ENCODE data around the gene SPRR5. TPM values are rescaled to one million over a fixed set of nuclear protein-coding genes. Genes with fewer than 3 reads are reported as not detected.
A peak's percentile ranks its signal among the peaks of the same experiment; 100 is the strongest.

SPRR5 gene
- total RNA-seq, 1 experiment from 2014 or later, result not detected

DNA sequence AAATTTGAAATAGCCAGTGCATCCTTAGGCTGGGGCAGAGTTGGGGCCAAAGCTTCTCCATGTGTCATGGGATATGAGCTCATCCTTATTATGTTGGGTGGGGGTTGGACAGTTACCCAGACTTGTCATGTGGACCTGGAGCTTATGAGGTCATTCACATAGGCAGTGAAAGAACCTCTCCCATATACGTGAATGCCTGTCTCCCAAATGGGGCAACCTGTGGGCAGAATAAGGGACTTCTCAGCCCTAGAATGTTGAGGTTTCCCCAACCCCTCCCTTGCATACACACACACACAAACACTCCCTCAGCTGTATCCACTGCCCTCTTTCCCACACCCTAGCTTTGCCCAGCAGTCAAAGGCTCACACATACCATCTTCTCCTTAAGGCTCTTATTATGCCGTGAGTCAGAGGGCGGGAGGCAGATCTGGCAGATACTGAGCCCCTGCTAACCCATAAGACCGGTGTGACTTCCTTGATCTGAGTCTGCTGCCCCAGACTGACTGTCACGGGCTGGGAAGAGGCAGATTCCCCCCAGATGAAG, 40.9 kb upstream of the SPRR5 start:
- DNase-seq (ENCODE audit: low spot score), result no peak
- ChIA-PET POLR2A (ENCODE audit: low non-redundant PET) (no interaction called here), CTCF (no interaction called here)
- H3K36me3 ChIP-seq (ENCODE audit: insufficient read depth, low read length, poor library complexity, severe bottlenecking), result no peaks in the 10 kb centered on the region
- H3K27ac ChIP-seq (ENCODE audit: low read depth, low read length, poor library complexity, severe bottlenecking), result no peak overlapping the region
- no peaks in the 10 kb centered on the region for H3K9me3 ChIP-seq (ENCODE audit: low read depth, low read length, poor library complexity, severe bottlenecking)
- H3K27me3 ChIP-seq (replicated peaks; ENCODE audit: insufficient read depth, low read depth, low read length, poor library complexity), result peaks cover 39% of the 10 kb centered on the region
- intact Hi-C loops (cut with micrococcal nuclease; ENCODE audit: unreplicated experiment), result no loop called here
- TF ChIP-seq, protein P1, sequence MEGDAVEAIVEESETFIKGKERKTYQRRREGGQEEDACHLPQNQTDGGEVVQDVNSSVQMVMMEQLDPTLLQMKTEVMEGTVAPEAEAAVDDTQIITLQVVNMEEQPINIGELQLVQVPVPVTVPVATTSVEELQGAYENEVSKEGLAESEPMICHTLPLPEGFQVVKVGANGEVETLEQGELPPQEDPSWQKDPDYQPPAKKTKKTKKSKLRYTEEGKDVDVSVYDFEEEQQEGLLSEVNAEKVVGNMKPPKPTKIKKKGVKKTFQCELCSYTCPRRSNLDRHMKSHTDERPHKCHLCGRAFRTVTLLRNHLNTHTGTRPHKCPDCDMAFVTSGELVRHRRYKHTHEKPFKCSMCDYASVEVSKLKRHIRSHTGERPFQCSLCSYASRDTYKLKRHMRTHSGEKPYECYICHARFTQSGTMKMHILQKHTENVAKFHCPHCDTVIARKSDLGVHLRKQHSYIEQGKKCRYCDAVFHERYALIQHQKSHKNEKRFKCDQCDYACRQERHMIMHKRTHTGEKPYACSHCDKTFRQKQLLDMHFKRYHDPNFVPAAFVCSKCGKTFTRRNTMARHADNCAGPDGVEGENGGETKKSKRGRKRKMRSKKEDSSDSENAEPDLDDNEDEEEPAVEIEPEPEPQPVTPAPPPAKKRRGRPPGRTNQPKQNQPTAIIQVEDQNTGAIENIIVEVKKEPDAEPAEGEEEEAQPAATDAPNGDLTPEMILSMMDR (conservative IDR thresholded peaks at IDR 0.05; ENCODE audit: low read depth, low read length), result no peak
- no peak for TF ChIP-seq EZH2 (IDR thresholded peaks at IDR 0.05; ENCODE audit: borderline replicate concordance, low read depth, low read length, poor library complexity, severe bottlenecking)
- no peak overlapping the region for H3K4me3 ChIP-seq (ENCODE audit: low read depth, low read length, poor library complexity, severe bottlenecking)
- no peaks in the 10 kb centered on the region for H3K4me1 ChIP-seq (ENCODE audit: insufficient read depth, low read length, poor library complexity, severe bottlenecking)
- no TSS peak for BruUV-seq (replicated peaks)

DNA sequence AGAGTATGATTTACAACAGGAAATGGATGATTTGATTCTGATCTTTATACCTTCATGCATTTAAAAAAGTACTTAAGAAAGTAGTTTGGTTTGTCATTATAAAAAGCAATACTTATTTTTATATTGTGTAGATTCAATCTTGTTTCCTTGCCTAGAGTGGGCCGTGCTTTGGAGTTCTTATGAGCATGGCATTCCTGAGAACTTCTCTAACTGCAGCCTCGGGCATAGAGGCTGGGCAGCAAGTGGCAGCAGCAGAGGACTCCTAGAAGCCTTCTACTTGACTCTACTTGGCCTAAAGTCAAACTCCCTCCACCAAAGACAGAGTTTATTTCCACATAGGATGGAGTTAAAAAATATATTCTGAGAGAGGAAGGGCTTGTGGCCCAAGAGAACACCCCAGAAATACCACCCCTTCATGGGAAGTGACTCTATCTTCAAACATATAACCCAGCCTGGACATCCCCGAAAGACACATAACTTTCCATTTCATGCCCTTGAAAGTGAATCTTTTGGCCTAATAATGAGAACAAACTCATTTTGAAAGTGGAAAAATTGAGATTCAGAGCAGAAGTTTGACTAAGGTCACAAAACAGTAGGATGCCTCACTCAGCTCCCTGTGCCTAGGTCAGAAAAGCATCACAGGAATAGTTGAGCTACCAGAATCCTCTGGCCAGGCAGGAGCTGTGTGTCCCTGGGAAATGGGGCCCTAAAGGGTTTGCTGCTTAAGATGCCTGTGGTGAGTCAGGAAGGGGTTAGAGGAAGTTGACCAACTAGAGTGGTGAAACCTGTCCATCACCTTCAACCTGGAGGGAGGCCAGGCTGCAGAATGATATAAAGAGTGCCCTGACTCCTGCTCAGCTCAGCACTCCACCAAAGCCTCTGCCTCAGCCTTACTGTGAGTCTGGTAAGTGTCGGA, 39.1 kb upstream of the SPRR5 start, which contains the start of gene IVL:
IVL (plus strand) TSS at position 861 of the 916 bp plus-strand sequence. CDS start 1,252 bp downstream, outside the sequence.
- peaks cover 44% of the 10 kb centered on the region for H3K27me3 ChIP-seq (replicated peaks; ENCODE audit: insufficient read depth, low read depth, low read length, poor library complexity)
- BruUV-seq (replicated peaks), result no TSS peak
- POLR2A ChIA-PET (ENCODE audit: low non-redundant PET), result no interaction called here
- H3K9me3 ChIP-seq (ENCODE audit: low read depth, low read length, poor library complexity, severe bottlenecking), result no peaks in the 10 kb centered on the region
- intact Hi-C loops (cut with micrococcal nuclease; ENCODE audit: unreplicated experiment), result no loop called here
- H3K4me1 ChIP-seq (ENCODE audit: insufficient read depth, low read length, poor library complexity, severe bottlenecking), result no peaks in the 10 kb centered on the region
- H3K4me3 ChIP-seq (ENCODE audit: low read depth, low read length, poor library complexity, severe bottlenecking), result no peak within 1 kb of the TSS
- H3K27ac ChIP-seq (ENCODE audit: low read depth, low read length, poor library complexity, severe bottlenecking), result no peak within 1 kb of the TSS
- H3K36me3 ChIP-seq (ENCODE audit: insufficient read depth, low read length, poor library complexity, severe bottlenecking), result no peaks in the 10 kb centered on the region
- DNase-seq (ENCODE audit: low spot score), result peak; percentile 0
- no peak for TF ChIP-seq EZH2 (IDR thresholded peaks at IDR 0.05; ENCODE audit: borderline replicate concordance, low read depth, low read length, poor library complexity, severe bottlenecking)
- TF ChIP-seq, protein P1 (conservative IDR thresholded peaks at IDR 0.05; ENCODE audit: low read depth, low read length), result no peak
- CTCF ChIA-PET, result no interaction called here

- Histone ChIP-seq H3K36me3 (ENCODE audit: insufficient read depth, low read length, poor library complexity, severe bottlenecking) (no peaks in the 10 kb centered on the region), H3K27ac (ENCODE audit: low read depth, low read length, poor library complexity, severe bottlenecking) (no peak overlapping the region), H3K27me3 (replicated peaks; ENCODE audit: insufficient read depth, low read depth, low read length, poor library complexity) (peaks cover 51% of the 10 kb centered on the region), H3K4me1 (ENCODE audit: insufficient read depth, low read length, poor library complexity, severe bottlenecking) (no peaks in the 10 kb centered on the region), H3K9me3 (ENCODE audit: low read depth, low read length, poor library complexity, severe bottlenecking) (no peaks in the 10 kb centered on the region), H3K4me3 (ENCODE audit: low read depth, low read length, poor library complexity, severe bottlenecking) (no peak overlapping the region)
- TF ChIP-seq, protein P1 (conservative IDR thresholded peaks at IDR 0.05; ENCODE audit: low read depth, low read length), result no peak
- no peak for TF ChIP-seq EZH2 (IDR thresholded peaks at IDR 0.05; ENCODE audit: borderline replicate concordance, low read depth, low read length, poor library complexity, severe bottlenecking)
- ChIA-PET CTCF (no interaction called here), POLR2A (ENCODE audit: low non-redundant PET) (no interaction called here)
- DNase-seq (ENCODE audit: low spot score), result no peak
- BruUV-seq (replicated peaks), result no TSS peak
- intact Hi-C loops (cut with micrococcal nuclease; ENCODE audit: unreplicated experiment), result no loop called here
These were observed 37.8 kb upstream of the SPRR5 start for GRCh38 chr1:152909206-152909605.

All from A673 (cell line).